SU-DHL-6 (cell line): ENCODE data around the gene GRM8.

Source experiments
- H2AFZ ChIP-seq: fragments of 200-600 bp; sonication (generic); 2 replicates; pipeline ENCODE4 v1.6.1; 2014; ENCODE audit warnings: low read depth, mild to moderate bottlenecking, moderate library complexity, mixed read lengths, antibody characterized with exemption, low read length; ENCODE audit not compliant: severe bottlenecking
- H3F3A ChIP-seq: fragments of 200-600 bp; shearing (Covaris generic); 2 replicates; pipeline ENCODE4 v1.6.0; 2016; ENCODE audit warnings: antibody characterized with exemption, mild to moderate bottlenecking; ENCODE audit not compliant: insufficient read depth
- H3K27ac ChIP-seq: fragments of 200-600 bp; sonication (generic); 2 replicates; pipeline ENCODE4 v1.5.1; 2016; ENCODE audit warnings: low read depth, mild to moderate bottlenecking, low read length, moderate library complexity, mixed read lengths
- H3K27me3 ChIP-seq: fragments of 200-600 bp; sonication (generic), shearing (Covaris generic); 2 replicates; pipeline ENCODE4 v1.6.0; 2014; ENCODE audit warnings: mild to moderate bottlenecking, low read length
- H3K36me3 ChIP-seq: fragments of 200-600 bp; sonication (generic); 2 replicates; pipeline ENCODE4 v1.6.1; 2014; ENCODE audit warnings: mild to moderate bottlenecking, low read length, mixed read lengths
- H3K4me2 ChIP-seq: fragments of 300-600, 200-600 bp; shearing (Covaris generic), sonication (generic); 2 replicates; pipeline ENCODE4 v1.6.0; 2014; ENCODE audit warnings: low read length, low read depth, mild to moderate bottlenecking; ENCODE audit not compliant: poor library complexity, severe bottlenecking
- H3K4me3 ChIP-seq: fragments of 200-600 bp; sonication (generic); 2 replicates; pipeline ENCODE4 v1.5.1; 2014; ENCODE audit warnings: antibody characterized with exemption, low read length, mild to moderate bottlenecking, mixed read lengths; ENCODE audit not compliant: insufficient read depth, poor library complexity, severe bottlenecking
- H3K79me2 ChIP-seq: fragments of 200-600 bp; sonication (generic); 2 replicates; pipeline ENCODE4 v1.6.1; 2014; ENCODE audit warnings: mild to moderate bottlenecking, low read length, moderate library complexity; ENCODE audit not compliant: insufficient read depth
- H3K9ac ChIP-seq: fragments of 200-600 bp; sonication (generic); 2 replicates; pipeline ENCODE4 v1.7.0; 2014; ENCODE audit warnings: mild to moderate bottlenecking, low read length
- H3K9me2 ChIP-seq: fragments of 200-600 bp; sonication (generic); replicated peaks from 2 replicates; pipeline ENCODE4 v1.6.1; 2014; ENCODE audit warnings: low read length; ENCODE audit not compliant: insufficient read depth
- H3K9me3 ChIP-seq: fragments of 200-600 bp; sonication (generic); 2 replicates; pipeline ENCODE4 v1.6.1; 2014; ENCODE audit warnings: low read length, mixed read lengths; ENCODE audit not compliant: insufficient read depth
- H4K20me1 ChIP-seq: fragments of 200-600 bp; sonication (generic); 2 replicates; pipeline ENCODE4 v1.6.1; 2014; ENCODE audit warnings: low read depth, mild to moderate bottlenecking, antibody characterized with exemption, low read length, moderate library complexity, mixed read lengths
- EZH2phosphoT487 ChIP-seq: fragments of 200-600 bp; sonication (generic), shearing (Covaris generic); conservative IDR thresholded peaks from 2 replicates; pipeline ENCODE4 v1.6.1; 2018; ENCODE audit warnings: mild to moderate bottlenecking, antibody characterized with exemption, low read length, moderate library complexity, mixed read lengths
- TF ChIP-seq, protein P1 (sequence below): fragments of 200-600 bp; sonication (generic); IDR thresholded peaks from one replicate; pipeline ENCODE4 v1.5.1; 2017; ENCODE audit warnings: antibody characterized with exemption, mild to moderate bottlenecking, low read length, moderate library complexity; ENCODE audit not compliant: insufficient read depth, poor library complexity, severe bottlenecking

Gene GRM8

DNA sequence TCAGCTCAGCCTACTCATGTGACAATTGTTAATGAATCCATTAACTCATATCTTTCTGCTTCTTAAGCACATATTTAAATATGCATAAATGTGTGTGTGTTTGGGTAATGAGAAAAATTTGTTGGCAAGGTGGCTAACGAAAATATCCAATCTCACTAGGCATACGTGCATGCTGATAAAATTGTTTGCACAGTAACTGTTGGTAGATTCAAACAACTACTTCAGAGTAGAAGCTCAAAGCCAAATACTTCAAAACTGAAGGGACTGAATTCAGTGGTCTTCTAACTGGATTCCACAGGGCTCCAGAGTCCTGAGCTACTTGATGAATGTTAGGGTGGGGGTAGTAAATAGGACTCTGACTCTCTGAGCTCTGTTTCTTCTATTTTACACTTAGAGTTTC is 757.0 kb downstream of the GRM8 start:
- H2AFZ ChIP-seq, result no peak overlapping the region
- no peaks in the 10 kb centered on the region for H4K20me1 ChIP-seq
- no peaks in the 10 kb centered on the region for H3K27me3 ChIP-seq
- H3K36me3 ChIP-seq, result no peaks in the 10 kb centered on the region
- H3K4me2 ChIP-seq, result no peak overlapping the region
- no peaks in the 10 kb centered on the region for H3K9me3 ChIP-seq
- no peaks in the 10 kb centered on the region for H3F3A ChIP-seq
- H3K4me3 ChIP-seq, result no peak overlapping the region
- H3K9me2 ChIP-seq, result no peaks in the 10 kb centered on the region
- H3K27ac ChIP-seq, result no peak overlapping the region
- H3K79me2 ChIP-seq, result no peaks in the 10 kb centered on the region
- H3K9ac ChIP-seq, result no peak overlapping the region
- TF ChIP-seq, protein P1, sequence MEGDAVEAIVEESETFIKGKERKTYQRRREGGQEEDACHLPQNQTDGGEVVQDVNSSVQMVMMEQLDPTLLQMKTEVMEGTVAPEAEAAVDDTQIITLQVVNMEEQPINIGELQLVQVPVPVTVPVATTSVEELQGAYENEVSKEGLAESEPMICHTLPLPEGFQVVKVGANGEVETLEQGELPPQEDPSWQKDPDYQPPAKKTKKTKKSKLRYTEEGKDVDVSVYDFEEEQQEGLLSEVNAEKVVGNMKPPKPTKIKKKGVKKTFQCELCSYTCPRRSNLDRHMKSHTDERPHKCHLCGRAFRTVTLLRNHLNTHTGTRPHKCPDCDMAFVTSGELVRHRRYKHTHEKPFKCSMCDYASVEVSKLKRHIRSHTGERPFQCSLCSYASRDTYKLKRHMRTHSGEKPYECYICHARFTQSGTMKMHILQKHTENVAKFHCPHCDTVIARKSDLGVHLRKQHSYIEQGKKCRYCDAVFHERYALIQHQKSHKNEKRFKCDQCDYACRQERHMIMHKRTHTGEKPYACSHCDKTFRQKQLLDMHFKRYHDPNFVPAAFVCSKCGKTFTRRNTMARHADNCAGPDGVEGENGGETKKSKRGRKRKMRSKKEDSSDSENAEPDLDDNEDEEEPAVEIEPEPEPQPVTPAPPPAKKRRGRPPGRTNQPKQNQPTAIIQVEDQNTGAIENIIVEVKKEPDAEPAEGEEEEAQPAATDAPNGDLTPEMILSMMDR, result no peak
- no peak for TF ChIP-seq EZH2phosphoT487

DNA sequence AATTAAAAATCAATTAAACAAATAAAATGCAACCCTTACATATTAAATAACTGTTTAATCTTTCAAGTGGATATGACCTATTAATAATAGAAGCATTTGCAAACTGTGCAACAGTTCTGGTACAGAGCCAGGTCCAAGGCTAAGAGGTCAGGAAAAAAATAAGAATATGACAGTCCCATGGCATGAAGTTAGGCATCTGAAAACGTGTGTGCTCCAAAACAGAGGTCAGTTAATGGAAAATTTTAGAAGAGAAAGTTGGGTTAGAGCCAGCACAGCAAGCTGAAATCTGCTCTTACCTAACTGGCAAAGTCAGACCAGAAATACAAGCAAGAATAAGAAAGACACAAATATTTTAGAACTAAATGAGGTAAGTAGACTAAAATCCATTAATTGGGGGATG is 757.7 kb downstream of the GRM8 start:
- no peaks in the 10 kb centered on the region for H4K20me1 ChIP-seq
- H3K9me3 ChIP-seq, result no peaks in the 10 kb centered on the region
- H3K9ac ChIP-seq, result no peak overlapping the region
- no peaks in the 10 kb centered on the region for H3F3A ChIP-seq
- H3K79me2 ChIP-seq, result no peaks in the 10 kb centered on the region
- no peaks in the 10 kb centered on the region for H3K36me3 ChIP-seq
- no peak overlapping the region for H2AFZ ChIP-seq
- TF ChIP-seq, protein P1, result no peak
- no peak overlapping the region for H3K4me2 ChIP-seq
- no peaks in the 10 kb centered on the region for H3K9me2 ChIP-seq
- H3K27ac ChIP-seq, result no peak overlapping the region
- no peaks in the 10 kb centered on the region for H3K27me3 ChIP-seq
- H3K4me3 ChIP-seq, result no peak overlapping the region

DNA sequence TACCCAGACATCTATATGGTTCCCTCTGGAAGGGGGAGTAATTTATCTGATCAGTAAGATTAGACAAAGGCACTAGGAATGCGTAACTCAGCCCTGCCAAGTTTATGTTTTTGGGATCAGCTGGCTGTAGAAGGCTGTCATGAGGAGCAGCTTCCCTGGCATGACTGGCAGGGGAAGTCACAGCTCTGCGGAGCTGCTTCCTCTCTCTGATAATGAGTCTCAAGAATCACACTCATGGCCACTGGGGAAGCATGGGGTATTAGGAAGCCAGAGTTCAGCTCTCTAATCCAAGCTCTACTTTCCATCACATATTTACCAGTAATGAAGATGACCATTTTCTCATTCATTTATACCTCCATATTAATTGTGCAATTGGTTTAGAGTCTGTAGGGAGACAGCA is 758.9 kb downstream of the GRM8 start:
- H3K27ac ChIP-seq, result no peak overlapping the region
- H3K4me2 ChIP-seq, result no peak overlapping the region
- H3K9ac ChIP-seq, result no peak overlapping the region
- H3K27me3 ChIP-seq, result no peaks in the 10 kb centered on the region
- no peaks in the 10 kb centered on the region for H3K36me3 ChIP-seq
- TF ChIP-seq EZH2phosphoT487, result no peak
- TF ChIP-seq, protein P1, result no peak
- H3K9me2 ChIP-seq, result no peaks in the 10 kb centered on the region
- H3F3A ChIP-seq, result no peaks in the 10 kb centered on the region
- H3K4me3 ChIP-seq, result no peak overlapping the region
- no peaks in the 10 kb centered on the region for H3K79me2 ChIP-seq
- no peaks in the 10 kb centered on the region for H3K9me3 ChIP-seq
- no peak overlapping the region for H2AFZ ChIP-seq
- H4K20me1 ChIP-seq, result no peaks in the 10 kb centered on the region

DNA sequence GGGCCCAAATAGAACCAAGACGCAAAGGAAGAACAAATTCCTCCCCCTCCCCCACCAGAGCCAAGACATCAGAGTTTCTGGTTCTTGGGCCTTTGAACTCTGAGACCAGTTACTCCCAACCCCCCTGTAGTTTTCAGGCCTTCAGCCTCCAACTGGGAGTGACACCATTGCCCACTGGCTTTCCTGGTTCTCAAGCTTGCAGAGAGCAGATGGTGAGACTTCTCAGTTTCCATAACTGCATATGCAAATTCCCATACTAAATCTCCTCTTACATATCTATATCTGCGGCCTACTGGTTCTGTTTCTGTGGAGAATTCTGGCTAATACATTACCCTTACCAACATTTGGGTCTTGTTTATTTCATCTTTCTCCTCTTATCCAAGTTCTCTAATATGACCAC is 762.9 kb downstream of the GRM8 start:
- no peak for TF ChIP-seq EZH2phosphoT487
- TF ChIP-seq, protein P1, result no peak
- no peaks in the 10 kb centered on the region for H4K20me1 ChIP-seq
- H3K27ac ChIP-seq, result no peak overlapping the region
- no peaks in the 10 kb centered on the region for H3K9me3 ChIP-seq
- H3K79me2 ChIP-seq, result no peaks in the 10 kb centered on the region
- no peak overlapping the region for H3K9ac ChIP-seq
- no peak overlapping the region for H2AFZ ChIP-seq
- H3K4me3 ChIP-seq, result no peak overlapping the region
- no peak overlapping the region for H3K4me2 ChIP-seq
- H3K27me3 ChIP-seq, result no peaks in the 10 kb centered on the region
- H3K9me2 ChIP-seq, result no peaks in the 10 kb centered on the region
- H3K36me3 ChIP-seq, result no peaks in the 10 kb centered on the region
- H3F3A ChIP-seq, result no peaks in the 10 kb centered on the region
